K562 (cell line): ENCODE measurements around the gene CCM2. TPM values are rescaled to one million over a fixed set of nuclear protein-coding genes. Genes with fewer than 3 reads are reported as not detected.
"Not testable (repeated sequence)": the region's sequence is repeated elsewhere in the genome, so short reads cannot be mapped to it uniquely, and the experiment has no call there.

Source experiments
- ATAC-seq: fragments of 200-7000 bp; cut with Tn5 transposase; 3 replicates; pipeline ENCODE4 v1.9.1; 2020; ENCODE audit warnings: moderate library complexity
- BruUV-seq: library from RNA; stranded (reverse); fragments of 400-500 nt; replicated peaks from 2 replicates; lab custom pipeline; 2021; lab: Mats Ljungman, UMichigan
- CTCF ChIA-PET: fragments of 300-600 bp; formaldehyde crosslinking; extraction: SDS; loops from one replicate; lab custom pipeline; 2021; ENCODE audit warnings: low intra/inter-chr PET ratio; lab: Yijun Ruan, JAX
- POLR2A ChIA-PET: fragments of 300-600, 350-650 bp; sonication (Branson Sonifier 250); formaldehyde crosslinking; extraction: SDS; loops from one replicate; lab custom pipeline; 2021; ENCODE audit warnings: antibody characterized with exemption, inconsistent platforms; lab: Yijun Ruan, JAX
- DNase-seq, 4 experiments: peaks; one replicate each; pipeline versions ENCODE4 v3.0.0 to v3.0.0-alpha.2; 2011 to 2018; ENCODE audit warnings: low spot score in 3 of 4, mixed read lengths in 3 of 4; ENCODE audit errors: extremely low read depth in 1 of 4
- FAIRE-seq: peaks from 2 replicates; lab custom pipeline; 2011; peaks lifted over from hg19 to GRCh38; lab: Jason Lieb, UNC
- H2AFZ ChIP-seq: 2 replicates; pipeline ENCODE4 v1.6.0; 2011; ENCODE audit warnings: low read depth, low read length, control low read depth, inconsistent platforms
- H3K27ac ChIP-seq: fragments of 200-600 bp; 3 replicates; pipeline ENCODE4 v1.8.0; 2011; ENCODE audit warnings: low read depth, mild to moderate bottlenecking, control low read depth, inconsistent platforms, low read length, moderate library complexity, mixed read lengths; ENCODE audit errors: extremely low read depth
- H3K27me3 ChIP-seq, 2 experiments: fragments of 300-600 bp in 1 of 2; 2 replicates in 1 of 2; 3 replicates in 1 of 2; pipeline versions ENCODE4 v1.6.0 to v1.8.0; 2011; ENCODE audit warnings: inconsistent platforms in 2 of 2, low read length in 2 of 2, mild to moderate bottlenecking in 1 of 2, mixed read lengths in 1 of 2, moderate library complexity in 1 of 2; ENCODE audit not compliant: control insufficient read depth in 2 of 2, insufficient read depth in 2 of 2
- H3K36me3 ChIP-seq: fragments of 300-600 bp; 3 replicates; pipeline ENCODE4 v1.8.0; 2011; ENCODE audit warnings: mild to moderate bottlenecking, low read length, inconsistent platforms; ENCODE audit not compliant: control insufficient read depth, insufficient read depth
- H3K4me1 ChIP-seq, 2 experiments: fragments of 200-600 bp in 1 of 2; replicated peaks in 1 of 2; 2 replicates in 1 of 2; 3 replicates in 1 of 2; pipeline versions ENCODE4 v1.5.1 to v1.8.0; 2011; ENCODE audit warnings: inconsistent platforms in 2 of 2, low read length in 2 of 2, mild to moderate bottlenecking in 1 of 2, mixed read lengths in 1 of 2, moderate library complexity in 1 of 2; ENCODE audit not compliant: control insufficient read depth in 2 of 2, insufficient read depth in 2 of 2
- H3K4me2 ChIP-seq: 2 replicates; pipeline ENCODE4 v1.6.1; 2011; ENCODE audit warnings: low read length, control low read depth, inconsistent platforms, mixed read lengths; ENCODE audit not compliant: insufficient read depth
- H3K4me3 ChIP-seq: fragments of 200-600 bp; sonication (generic), shearing (Covaris generic); 2 replicates; pipeline ENCODE4 v1.5.1; 2016; ENCODE audit warnings: control low read depth, inconsistent platforms
- H3K79me2 ChIP-seq: fragments of 200-600 bp; 3 replicates; pipeline ENCODE4 v1.8.0; 2011; ENCODE audit warnings: low read length, inconsistent platforms; ENCODE audit not compliant: control insufficient read depth, insufficient read depth
- H3K9ac ChIP-seq, 2 experiments: 2 replicates each; pipeline versions ENCODE4 v1.6.0 to v1.6.1; 2011; ENCODE audit warnings: low read depth in 2 of 2, low read length in 2 of 2, control low read depth in 1 of 2, inconsistent platforms in 1 of 2, mild to moderate bottlenecking in 1 of 2, mixed read lengths in 1 of 2; ENCODE audit not compliant: insufficient read depth in 1 of 2
- H3K9me1 ChIP-seq: one replicate; pipeline ENCODE4 v1.6.0; 2011; ENCODE audit warnings: inconsistent platforms, mild to moderate bottlenecking, low read length, moderate library complexity; ENCODE audit not compliant: control insufficient read depth, insufficient read depth
- H3K9me3 ChIP-seq: replicated peaks from 2 replicates; pipeline ENCODE4 v1.5.1; 2011; ENCODE audit warnings: low read depth, low read length, inconsistent platforms; ENCODE audit not compliant: control insufficient read depth, insufficient read depth
- H4K20me1 ChIP-seq: replicated peaks from 2 replicates; pipeline ENCODE4 v1.6.1; 2011; ENCODE audit warnings: low read length, inconsistent platforms, mixed read lengths; ENCODE audit not compliant: control insufficient read depth, insufficient read depth
- HOXB6 ChIP-seq: fragments of 250-450 bp; sonication (Bioruptor Pico); IDR thresholded peaks from 2 replicates; pipeline ENCODE4 v1.5.1; 2022; ENCODE audit warnings: mild to moderate bottlenecking, borderline replicate concordance
- KDM4B ChIP-seq, 2 experiments: fragments of 450-650 bp in 1 of 2; sonication (generic) in 1 of 2; IDR thresholded peaks; 2 replicates each; pipeline ENCODE4 v1.6.1; 2016 to 2017; ENCODE audit warnings: borderline replicate concordance in 2 of 2, antibody characterized with exemption in 1 of 2, low read depth in 1 of 2, mild to moderate bottlenecking in 1 of 2
- PHB ChIP-seq: fragments of 250-450 bp; sonication (Bioruptor Pico); IDR thresholded peaks from 2 replicates; pipeline ENCODE4 v1.5.0; 2021
- RBM39 ChIP-seq: fragments of 200-400 bp; formaldehyde crosslinking; optimal IDR thresholded peaks from 2 replicates; pipeline ENCODE3; 2018; ENCODE audit warnings: low read depth, low read length
- WGBS: fragments of 100-300 bp; shearing (Covaris generic); methylation state at CpG from one replicate; pipeline ENCODE4 v1.1.6; 2016; ENCODE audit warnings: low coverage, mixed read lengths; ENCODE audit not compliant: insufficient coverage; ENCODE audit errors: missing lambda C conversion rate; 5-methylcytosine and 5-hydroxymethylcytosine counted together
- in situ Hi-C: fragments of 300-500 bp; cut with MboI; formaldehyde crosslinking; loops from 4 replicates; pipeline ENCODE4 v1.15.0; 2018; ENCODE audit warnings: inconsistent platforms, mixed read lengths
- intact Hi-C: fragments of 100-400 bp; cut with micrococcal nuclease; formaldehyde crosslinking; loops from 2 replicates; pipeline ENCODE4 v1.14.2; 2022
- polyA plus RNA-seq, 8 experiments: library from polyadenylated mRNA; depleted of rRNA in 4 of 8; stranded (reverse) in 5 of 8; unstranded in 3 of 8; fragments of >200 nt; fragmentation: Nextera tagmentation in 2 of 8; fragmentation: Illumina TruSeq in 1 of 8; extraction: Ambion mirVana in 2 of 8; extraction: Trizol in 1 of 8; gene quantifications; 2 replicates each; pipeline versions ENCODE4 v1.2.1 to v1.2.3, GENCODE V29; 2011 to 2014; ENCODE audit warnings: inconsistent platforms in 1 of 8, missing spikeins in 1 of 8
- total RNA-seq, 7 experiments: library from RNA; depleted of rRNA in 6 of 7; stranded (reverse); fragments of >200 nt in 6 of 7; fragmentation: Illumina TruSeq in 2 of 7; extraction: Trizol in 2 of 7; gene quantifications; 2 replicates each; pipeline versions ENCODE4 v1.2.1 to v1.2.3, GENCODE V29; 2011 to 2021; ENCODE audit warnings: low replicate concordance in 1 of 7
- TF ChIP-seq, protein P1 (sequence below), 2 experiments: IDR thresholded peaks; 2 replicates each; pipeline ENCODE4 v1.6.1; 2011; ENCODE audit warnings: borderline replicate concordance in 1 of 2, control low read depth in 1 of 2, low read depth in 1 of 2, low read length in 1 of 2, mild to moderate bottlenecking in 1 of 2, mixed read lengths in 1 of 2, moderate library complexity in 1 of 2; ENCODE audit not compliant: insufficient read depth in 1 of 2, insufficient read length in 1 of 2, poor library complexity in 1 of 2, severe bottlenecking in 1 of 2; ENCODE audit errors: extremely low read depth in 1 of 2

The CCM2 gene
- total and polyA plus RNA-seq, 9 of the 15 experiments (the other 6 are each of a cell fraction or from before 2014, with no cell fraction given), result 0.41 to 38.6 (median 25.9) TPM

DNA sequence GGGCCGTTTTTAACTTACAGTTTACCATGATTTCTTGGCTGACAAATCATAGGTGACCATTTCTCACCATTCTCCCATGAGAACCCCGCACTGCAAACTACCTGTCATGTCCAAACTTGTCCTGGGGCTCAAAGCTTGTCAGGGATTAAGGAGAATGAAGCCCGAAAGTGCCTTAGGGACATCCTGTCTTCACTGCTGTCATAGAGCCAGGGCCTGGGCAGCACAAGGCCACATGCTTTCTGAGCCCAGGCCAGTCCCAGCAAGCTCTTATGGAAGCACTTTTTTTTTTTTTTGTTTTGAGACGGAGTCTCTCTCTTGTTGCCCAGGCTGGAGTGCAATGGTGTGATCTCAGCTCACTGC is 33.9 kb downstream of the CCM2 start (continued):
- TF ChIP-seq RBM39 (no peak), PHB (CRISPR knock-in tag) (no peak), KDM4B (IDR thresholded peaks at IDR 0.05; ENCODE audit: borderline replicate concordance in 2 of 2, low read depth in 1 of 2) (no peak), HOXB6 (CRISPR knock-in tag) (no peak)
- TF ChIP-seq, protein P1, sequence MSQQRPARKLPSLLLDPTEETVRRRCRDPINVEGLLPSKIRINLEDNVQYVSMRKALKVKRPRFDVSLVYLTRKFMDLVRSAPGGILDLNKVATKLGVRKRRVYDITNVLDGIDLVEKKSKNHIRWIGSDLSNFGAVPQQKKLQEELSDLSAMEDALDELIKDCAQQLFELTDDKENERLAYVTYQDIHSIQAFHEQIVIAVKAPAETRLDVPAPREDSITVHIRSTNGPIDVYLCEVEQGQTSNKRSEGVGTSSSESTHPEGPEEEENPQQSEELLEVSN (IDR thresholded peaks at IDR 0.05; ENCODE audit: borderline replicate concordance in 1 of 2, extremely low read depth in 1 of 2, insufficient read depth in 1 of 2, insufficient read length in 1 of 2, low read depth in 1 of 2, low read length in 1 of 2, poor library complexity in 1 of 2, severe bottlenecking in 1 of 2), result no peak
- TF ChIP-seq, all 486 proteins: peak for 0

DNA sequence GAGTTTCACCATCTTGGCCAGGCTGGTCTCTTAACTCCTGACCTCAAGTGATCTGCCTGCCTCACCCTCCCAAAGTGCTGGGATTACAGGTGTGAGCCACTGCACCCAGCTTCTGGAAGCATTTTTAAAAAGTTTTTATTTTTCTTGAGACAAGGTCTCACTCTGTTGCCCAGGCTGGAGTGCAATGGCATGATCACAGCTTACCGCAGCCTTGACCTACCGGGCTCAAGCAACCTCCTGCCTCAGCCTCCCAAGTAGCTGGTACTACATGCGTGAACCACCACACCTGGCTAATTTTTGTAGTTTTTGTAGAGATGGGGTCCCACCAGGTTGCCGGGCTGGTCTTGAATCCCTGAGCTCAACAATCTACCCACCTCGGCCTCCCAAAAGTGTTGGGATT is 34.7 kb downstream of the CCM2 start:
- H3K4me1 ChIP-seq, H3K4me2 ChIP-seq, intact Hi-C loops, CTCF ChIA-PET, H2AFZ ChIP-seq, H3K27ac ChIP-seq, in situ Hi-C loops, H3K9me3 ChIP-seq, H3K9me1 ChIP-seq, ATAC-seq, H3K4me3 ChIP-seq, FAIRE-seq, DNase-seq, H3K27me3 ChIP-seq, BruUV-seq, H3K9ac ChIP-seq: not testable (repeated sequence)
- H3K79me2 ChIP-seq, result peaks cover 64% of the 10 kb centered on the region
- POLR2A ChIA-PET, result interaction anchor here (1.3 kb wide), 1 partner anchor 11 kb away, joined by 3 read pairs; no protein-coding TSS in a partner anchor
- 96% methylated on average over 5 of the region's 5 CpGs for WGBS
- peaks cover 37% of the 10 kb centered on the region; the same call in 2 of the 3 replicates for H3K36me3 ChIP-seq
- H4K20me1 ChIP-seq, result peaks cover 15% of the 10 kb centered on the region
